GM23338 (cell line): ENCODE measurements around the gene MAP3K6. TPM values are rescaled to one million over a fixed set of nuclear protein-coding genes. Genes with fewer than 3 reads are reported as not detected.

Experiments used
- ATAC-seq: fragments of 200-7000 bp; cut with Tn5 transposase; 3 replicates; pipeline ENCODE4 v1.9.1; 2020
- DNase-seq: peaks from one replicate; pipeline ENCODE4 v3.0.0-alpha.2; 2015; ENCODE audit warnings: low spot score
- H2AFZ ChIP-seq: fragments of 200-600 bp; sonication (generic); 2 replicates; pipeline ENCODE4 v1.8.0; 2016; ENCODE audit warnings: antibody characterized with exemption, mild to moderate bottlenecking, moderate library complexity
- H3F3A ChIP-seq: fragments of 200-600 bp; sonication (generic); replicated peaks from 2 replicates; pipeline ENCODE4 v1.8.0; 2017; ENCODE audit warnings: antibody characterized with exemption, mixed run types, low read depth
- H3K27ac ChIP-seq: fragments of 200-600 bp; sonication (generic); 2 replicates; pipeline ENCODE4 v1.6.1; 2016; ENCODE audit warnings: low read depth
- H3K27me3 ChIP-seq: fragments of 200-600 bp; sonication (generic); 2 replicates; pipeline ENCODE4 v1.8.0; 2016; ENCODE audit warnings: mild to moderate bottlenecking, mixed run types, moderate library complexity; ENCODE audit not compliant: insufficient read depth
- H3K36me3 ChIP-seq: fragments of 200-600 bp; sonication (generic); 2 replicates; pipeline ENCODE4 v1.8.0; 2016; ENCODE audit warnings: mild to moderate bottlenecking; ENCODE audit not compliant: insufficient read depth
- H3K4me1 ChIP-seq: fragments of 200-600 bp; sonication (generic); 2 replicates; pipeline ENCODE4 v1.8.0; 2016; ENCODE audit warnings: mild to moderate bottlenecking, moderate library complexity; ENCODE audit not compliant: insufficient read depth
- H3K4me2 ChIP-seq: fragments of 200-600 bp; sonication (generic); 2 replicates; pipeline ENCODE4 v1.7.1; 2017; ENCODE audit warnings: mixed run types
- H3K4me3 ChIP-seq: fragments of 200-600 bp; sonication (generic); 2 replicates; pipeline ENCODE4 v1.6.1; 2016; ENCODE audit warnings: mixed run types
- H3K79me2 ChIP-seq: fragments of 200-600 bp; sonication (generic); replicated peaks from 2 replicates; pipeline ENCODE4 v1.8.0; 2017; ENCODE audit warnings: mild to moderate bottlenecking; ENCODE audit not compliant: insufficient read depth
- H3K9me2 ChIP-seq: fragments of 200-600 bp; sonication (generic); 2 replicates; pipeline ENCODE4 v1.8.0; 2017; ENCODE audit not compliant: insufficient read depth
- H4K20me1 ChIP-seq: fragments of 200-600 bp; sonication (generic); replicated peaks from 2 replicates; pipeline ENCODE4 v1.8.0; 2017; ENCODE audit warnings: mild to moderate bottlenecking; ENCODE audit not compliant: insufficient read depth
- H3K27ac Mint-ChIP-seq: 2 replicates; pipeline ENCODE4 v1.8.0; 2020; ENCODE audit warnings: inconsistent platforms, mild to moderate bottlenecking, moderate library complexity, mixed read lengths
- H3K27me3 Mint-ChIP-seq: 3 replicates; pipeline ENCODE4 v1.8.0; 2022; ENCODE audit warnings: low read depth, mild to moderate bottlenecking, moderate library complexity, mixed read lengths, inconsistent platforms; ENCODE audit not compliant: insufficient read depth, poor library complexity
- H3K36me3 Mint-ChIP-seq: 3 replicates; pipeline ENCODE4 v1.8.0; 2021; ENCODE audit warnings: low read depth, mild to moderate bottlenecking, inconsistent platforms, moderate library complexity, mixed read lengths
- H3K4me1 Mint-ChIP-seq: 3 replicates; pipeline ENCODE4 v1.8.0; 2020; ENCODE audit warnings: mild to moderate bottlenecking, inconsistent platforms, mixed read lengths
- H3K4me3 Mint-ChIP-seq: 3 replicates; pipeline ENCODE4 v1.8.0; 2021; ENCODE audit warnings: moderate library complexity, mild to moderate bottlenecking, inconsistent platforms, mixed read lengths
- H3K9me3 Mint-ChIP-seq: 3 replicates; pipeline ENCODE4 v1.8.0; 2020; ENCODE audit warnings: moderate library complexity, mild to moderate bottlenecking, inconsistent platforms, mixed read lengths
- CREB1 ChIP-seq: fragments of 250-450 bp; sonication (Bioruptor Pico); IDR thresholded peaks from 2 replicates; pipeline ENCODE4 v1.5.0; 2020; ENCODE audit warnings: low read depth, mild to moderate bottlenecking, moderate library complexity
- CTCF ChIP-seq, 2 experiments: fragments of 200-600 bp in 1 of 2; sonication (generic) in 1 of 2; conservative IDR thresholded peaks; 2 replicates each; pipeline versions ENCODE4 v1.5.1 to v1.6.1; 2016 to 2017; ENCODE audit warnings: antibody characterized with exemption in 2 of 2, low read depth in 2 of 2, mild to moderate bottlenecking in 2 of 2, moderate library complexity in 1 of 2
- EZH2 ChIP-seq: fragments of 200-600 bp; sonication (generic); IDR thresholded peaks from one replicate; pipeline ENCODE4 v1.8.0; 2017; ENCODE audit warnings: antibody characterized with exemption, mild to moderate bottlenecking, low read depth; ENCODE audit not compliant: unreplicated experiment
- EZH2phosphoT487 ChIP-seq: fragments of 200-600 bp; sonication (generic); IDR thresholded peaks from one replicate; pipeline ENCODE4 v1.8.1; 2018; ENCODE audit warnings: antibody characterized with exemption; ENCODE audit not compliant: unreplicated experiment
- NANOG ChIP-seq: IDR thresholded peaks from 2 replicates; pipeline ENCODE4 v1.6.1; 2016; ENCODE audit warnings: antibody characterized with exemption, borderline replicate concordance
- POLR2AphosphoS5 ChIP-seq: IDR thresholded peaks from 2 replicates; pipeline ENCODE4 v1.6.1; 2016; ENCODE audit warnings: antibody characterized with exemption, low read depth
- STAT1 ChIP-seq: IDR thresholded peaks from one replicate; pipeline ENCODE4 v1.6.1; 2016; ENCODE audit warnings: antibody characterized with exemption; ENCODE audit not compliant: unreplicated experiment
- ZNF331 ChIP-seq: fragments of 250-450 bp; sonication (Bioruptor Pico); IDR thresholded peaks from 2 replicates; pipeline ENCODE4 v1.5.0; 2020; ENCODE audit warnings: low read depth, mild to moderate bottlenecking, moderate library complexity
- polyA plus RNA-seq: library from polyadenylated mRNA; unstranded; fragments of >200 nt; fragmentation: Nextera tagmentation; extraction: Ambion mirVana; gene quantifications from 2 replicates; pipeline ENCODE4 v1.2.1, GENCODE V29; 2016
- total RNA-seq: library from RNA; depleted of rRNA; stranded (reverse); fragments of >200 nt; shearing (Covaris generic); gene quantifications from 2 replicates; pipeline ENCODE4 v1.2.3, GENCODE V29; 2014
- TF ChIP-seq, protein P1 (sequence below): IDR thresholded peaks from one replicate; pipeline ENCODE4 v1.6.1; 2018; ENCODE audit warnings: antibody characterized with exemption; ENCODE audit not compliant: unreplicated experiment
- TF ChIP-seq, protein P2 (sequence below): IDR thresholded peaks from 2 replicates; pipeline ENCODE4 v1.6.1; 2016; ENCODE audit warnings: antibody characterized with exemption

The MAP3K6 gene
- total and polyA plus RNA-seq, 2 experiments from 2014 or later = 8.2 to 10.6 TPM

DNA sequence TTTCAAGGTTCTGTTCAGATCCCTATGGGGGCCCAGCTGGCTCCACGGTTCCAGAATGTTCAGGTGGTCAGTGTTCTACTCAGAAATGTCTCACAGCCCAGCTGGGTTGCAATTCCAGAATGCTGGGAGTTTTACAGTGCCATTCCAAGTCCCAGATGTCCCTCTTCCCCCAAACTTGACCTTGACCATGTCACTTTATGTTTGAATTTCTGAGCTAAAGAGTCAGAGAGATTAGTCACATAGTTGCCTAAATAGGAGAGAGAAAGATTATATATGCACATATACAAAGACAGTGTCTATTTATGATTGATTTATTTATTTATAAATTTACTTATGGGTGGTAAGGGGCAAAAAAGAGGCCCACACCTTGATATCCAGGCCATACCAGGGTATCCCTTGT is 28.2 kb upstream of the MAP3K6 start:
- Histone ChIP-seq H3K4me3 (no peak overlapping the region), H3K4me1 (peaks cover 23% of the 10 kb centered on the region), H3K9me2 (no peaks in the 10 kb centered on the region), H3F3A (peaks cover 7% of the 10 kb centered on the region; the same call in 1 of the 2 replicates), H4K20me1 (no peaks in the 10 kb centered on the region), H3K27me3 (no peaks in the 10 kb centered on the region), H3K4me2 (no peak overlapping the region), H2AFZ (no peak overlapping the region), H3K79me2 (no peaks in the 10 kb centered on the region), H3K27ac (no peak overlapping the region), H3K36me3 (no peaks in the 10 kb centered on the region)
- peaks cover 46% of the 10 kb centered on the region for H3K4me1 Mint-ChIP-seq
- TF ChIP-seq, protein P1, sequence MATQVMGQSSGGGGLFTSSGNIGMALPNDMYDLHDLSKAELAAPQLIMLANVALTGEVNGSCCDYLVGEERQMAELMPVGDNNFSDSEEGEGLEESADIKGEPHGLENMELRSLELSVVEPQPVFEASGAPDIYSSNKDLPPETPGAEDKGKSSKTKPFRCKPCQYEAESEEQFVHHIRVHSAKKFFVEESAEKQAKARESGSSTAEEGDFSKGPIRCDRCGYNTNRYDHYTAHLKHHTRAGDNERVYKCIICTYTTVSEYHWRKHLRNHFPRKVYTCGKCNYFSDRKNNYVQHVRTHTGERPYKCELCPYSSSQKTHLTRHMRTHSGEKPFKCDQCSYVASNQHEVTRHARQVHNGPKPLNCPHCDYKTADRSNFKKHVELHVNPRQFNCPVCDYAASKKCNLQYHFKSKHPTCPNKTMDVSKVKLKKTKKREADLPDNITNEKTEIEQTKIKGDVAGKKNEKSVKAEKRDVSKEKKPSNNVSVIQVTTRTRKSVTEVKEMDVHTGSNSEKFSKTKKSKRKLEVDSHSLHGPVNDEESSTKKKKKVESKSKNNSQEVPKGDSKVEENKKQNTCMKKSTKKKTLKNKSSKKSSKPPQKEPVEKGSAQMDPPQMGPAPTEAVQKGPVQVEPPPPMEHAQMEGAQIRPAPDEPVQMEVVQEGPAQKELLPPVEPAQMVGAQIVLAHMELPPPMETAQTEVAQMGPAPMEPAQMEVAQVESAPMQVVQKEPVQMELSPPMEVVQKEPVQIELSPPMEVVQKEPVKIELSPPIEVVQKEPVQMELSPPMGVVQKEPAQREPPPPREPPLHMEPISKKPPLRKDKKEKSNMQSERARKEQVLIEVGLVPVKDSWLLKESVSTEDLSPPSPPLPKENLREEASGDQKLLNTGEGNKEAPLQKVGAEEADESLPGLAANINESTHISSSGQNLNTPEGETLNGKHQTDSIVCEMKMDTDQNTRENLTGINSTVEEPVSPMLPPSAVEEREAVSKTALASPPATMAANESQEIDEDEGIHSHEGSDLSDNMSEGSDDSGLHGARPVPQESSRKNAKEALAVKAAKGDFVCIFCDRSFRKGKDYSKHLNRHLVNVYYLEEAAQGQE = no peak
- TF ChIP-seq EZH2 (no peak), CREB1 (no peak), POLR2AphosphoS5 (no peak), EZH2phosphoT487 (no peak), NANOG (no peak), ZNF331 (CRISPR knock-in tag) (no peak), CTCF (conservative IDR thresholded peaks at IDR 0.05; ENCODE audit: low read depth in 2 of 2) (no peak)
- TF ChIP-seq, protein P2, sequence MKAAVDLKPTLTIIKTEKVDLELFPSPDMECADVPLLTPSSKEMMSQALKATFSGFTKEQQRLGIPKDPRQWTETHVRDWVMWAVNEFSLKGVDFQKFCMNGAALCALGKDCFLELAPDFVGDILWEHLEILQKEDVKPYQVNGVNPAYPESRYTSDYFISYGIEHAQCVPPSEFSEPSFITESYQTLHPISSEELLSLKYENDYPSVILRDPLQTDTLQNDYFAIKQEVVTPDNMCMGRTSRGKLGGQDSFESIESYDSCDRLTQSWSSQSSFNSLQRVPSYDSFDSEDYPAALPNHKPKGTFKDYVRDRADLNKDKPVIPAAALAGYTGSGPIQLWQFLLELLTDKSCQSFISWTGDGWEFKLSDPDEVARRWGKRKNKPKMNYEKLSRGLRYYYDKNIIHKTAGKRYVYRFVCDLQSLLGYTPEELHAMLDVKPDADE = no peak
- H3K4me3 Mint-ChIP-seq = no peak overlapping the region; the same call in 2 of the 3 replicates
- no peak for DNase-seq
- H3K27ac Mint-ChIP-seq = no peak overlapping the region; the same call in 1 of the 2 replicates
- peaks cover 5% of the 10 kb centered on the region; the same call in 1 of the 3 replicates for H3K36me3 Mint-ChIP-seq
- peaks cover 33% of the 10 kb centered on the region for H3K27me3 Mint-ChIP-seq
- no peaks in the 10 kb centered on the region for H3K9me3 Mint-ChIP-seq
- ATAC-seq = no peak

GRCh38 chr1:27394282-27394658 is 27.5 kb upstream of the MAP3K6 start:
- Histone ChIP-seq H3K4me3 (no peak overlapping the region), H3K27ac (no peak overlapping the region), H3K36me3 (no peaks in the 10 kb centered on the region), H3K4me2 (no peak overlapping the region), H4K20me1 (no peaks in the 10 kb centered on the region), H3K27me3 (no peaks in the 10 kb centered on the region), H3K9me2 (no peaks in the 10 kb centered on the region), H3K4me1 (peaks cover 23% of the 10 kb centered on the region), H3F3A (peaks cover 7% of the 10 kb centered on the region; the same call in 1 of the 2 replicates), H3K79me2 (no peaks in the 10 kb centered on the region), H2AFZ (no peak overlapping the region)
- peak overlapping the region; percentile 43; the same call in 2 of the 3 replicates for H3K4me3 Mint-ChIP-seq
- H3K9me3 Mint-ChIP-seq = no peaks in the 10 kb centered on the region
- no peak for DNase-seq
- peaks cover 41% of the 10 kb centered on the region for H3K4me1 Mint-ChIP-seq
- peaks cover 5% of the 10 kb centered on the region; the same call in 1 of the 3 replicates for H3K36me3 Mint-ChIP-seq
- no peak for ATAC-seq
- no peak overlapping the region for H3K27ac Mint-ChIP-seq
- peaks cover 36% of the 10 kb centered on the region for H3K27me3 Mint-ChIP-seq
- TF ChIP-seq CREB1 (no peak), EZH2 (no peak), STAT1 (no peak), NANOG (no peak), ZNF331 (CRISPR knock-in tag) (no peak), POLR2AphosphoS5 (no peak)
- TF ChIP-seq, protein P1 = no peak
- TF ChIP-seq, protein P2 = no peak
